ENCODE measurements around the gene HABP4. TPM values are rescaled to one million over a fixed set of nuclear protein-coding genes. Genes with fewer than 3 reads are reported as not detected.

The HABP4 gene
- total RNA-seq, 4 donors from 2014 or later, result 1.9 to 11.3 (median 5.0) TPM

- H3K27ac ChIP-seq, result no peak overlapping the region
- TF ChIP-seq EP300 (IDR thresholded peaks at IDR 0.05; ENCODE audit: low read depth) (no peak), POLR2AphosphoS5 (IDR thresholded peaks at IDR 0.05) (no peak)
- no peaks in the 10 kb centered on the region for H3K4me1 ChIP-seq
- in situ Hi-C loops (cut with MboI; ENCODE audit: low pct_ligation_motif_present in 1 of 4, low pct_unique_long_range_greater_than_20kb in 1 of 4, low sequenced_read_pairs in 3 of 4) (no loop called here), intact Hi-C loops (cut with DNase I; ENCODE audit: low total_unique reads) (no loop called here)
- H3K4me3 ChIP-seq, result no peak overlapping the region
- H3K36me3 ChIP-seq, result peaks cover 0 to 5% (median 0%) of the 10 kb centered on the region in 4 donors
- H3K9me3 ChIP-seq, result no peaks in the 10 kb centered on the region
- 95 to 97% methylated on average over 5 of the region's 5 CpGs for WGBS, 2 donors (ENCODE audit: low coverage in 1 of 2)
- H3K27me3 ChIP-seq, result no peaks in the 10 kb centered on the region
- no peak for DNase-seq
These were observed 17.8 kb downstream of the HABP4 start for GRCh38 chr9:96467784-96468183.

GRCh38 chr9:96476013-96476412, 26.0 kb downstream of the HABP4 start:
- no peak overlapping the region for H3K27ac ChIP-seq
- H3K9me3 ChIP-seq, result no peaks in the 10 kb centered on the region
- intact Hi-C loops (cut with DNase I; ENCODE audit: low total_unique reads) (no loop called here), in situ Hi-C loops (cut with MboI; ENCODE audit: low pct_ligation_motif_present in 1 of 4, low pct_unique_long_range_greater_than_20kb in 1 of 4, low sequenced_read_pairs in 3 of 4) (no loop called here)
- H3K4me1 ChIP-seq, result no peaks in the 10 kb centered on the region
- H3K27me3 ChIP-seq, result no peaks in the 10 kb centered on the region
- no peak overlapping the region for H3K4me3 ChIP-seq
- DNase-seq, result no peak
- no peak for TF ChIP-seq EP300 (IDR thresholded peaks at IDR 0.05; ENCODE audit: low read depth)
- TF ChIP-seq CTCF (IDR thresholded peaks at IDR 0.05), result no peak
- TF ChIP-seq POLR2A (IDR thresholded peaks at IDR 0.05), result no peak
- TF ChIP-seq POLR2AphosphoS5 (IDR thresholded peaks at IDR 0.05), result no peak
- peaks cover 0 to 9% (median 2%) of the 10 kb centered on the region in 4 donors for H3K36me3 ChIP-seq
- 95% methylated on average over 4 of the region's 4 CpGs for WGBS, 2 donors (ENCODE audit: low coverage in 1 of 2)

DNA sequence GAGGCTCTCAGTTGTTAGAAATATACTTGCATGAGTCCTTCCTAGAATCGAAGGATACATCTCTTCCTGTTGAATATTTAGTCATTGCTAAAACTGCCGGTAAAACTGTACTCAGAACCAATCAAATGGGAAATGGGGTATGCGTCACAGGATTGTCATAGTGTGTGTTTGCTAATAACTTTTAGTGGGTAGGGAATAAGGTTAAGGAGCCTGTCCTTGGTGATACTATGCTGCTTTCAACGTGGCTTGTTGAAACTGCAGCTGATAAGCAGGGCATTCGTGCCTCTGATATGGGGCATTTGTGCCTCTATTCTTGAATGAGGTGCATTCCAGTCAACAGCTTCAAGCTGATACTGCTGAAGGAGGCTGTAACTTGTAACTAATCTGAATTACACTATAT, 26.6 kb downstream of the HABP4 start:
- Histone ChIP-seq H3K4me1 (no peaks in the 10 kb centered on the region), H3K9me3 (no peaks in the 10 kb centered on the region), H3K27ac (no peak overlapping the region), H3K4me3 (no peak overlapping the region), H3K27me3 (no peaks in the 10 kb centered on the region), H3K36me3 (peaks cover 0 to 9% (median 2%) of the 10 kb centered on the region in 4 donors)
- no peak for DNase-seq
- TF ChIP-seq CTCF (IDR thresholded peaks at IDR 0.05) (no peak), POLR2A (IDR thresholded peaks at IDR 0.05) (no peak), POLR2AphosphoS5 (IDR thresholded peaks at IDR 0.05) (no peak), EP300 (IDR thresholded peaks at IDR 0.05; ENCODE audit: low read depth) (no peak)
- intact Hi-C loops (cut with DNase I; ENCODE audit: low total_unique reads), result no loop called here
- 70 to 85% methylated on average over 3 to 5 of the region's 5 CpGs for WGBS, 2 donors (ENCODE audit: low coverage in 1 of 2)
- in situ Hi-C loops (cut with MboI; ENCODE audit: low pct_ligation_motif_present in 1 of 4, low pct_unique_long_range_greater_than_20kb in 1 of 4, low sequenced_read_pairs in 3 of 4), result no loop called here

GRCh38 chr9:96478829-96479371, 28.9 kb downstream of the HABP4 start:
- H3K27me3 ChIP-seq, result no peaks in the 10 kb centered on the region
- peaks cover 0 to 9% (median 0%) of the 10 kb centered on the region in 4 donors for H3K36me3 ChIP-seq
- in situ Hi-C loops (cut with MboI; ENCODE audit: low pct_ligation_motif_present in 1 of 4, low pct_unique_long_range_greater_than_20kb in 1 of 4, low sequenced_read_pairs in 3 of 4) (no loop called here), intact Hi-C loops (cut with DNase I; ENCODE audit: low total_unique reads) (no loop called here)
- H3K4me1 ChIP-seq, result peaks cover 0 to 1% (median 0%) of the 10 kb centered on the region in 4 donors
- WGBS, 2 donors (ENCODE audit: low coverage in 1 of 2), result 66 to 68% methylated on average over 4 of the region's 4 CpGs
- TF ChIP-seq POLR2A (IDR thresholded peaks at IDR 0.05) (no peak), CTCF (IDR thresholded peaks at IDR 0.05) (no peak), EP300 (IDR thresholded peaks at IDR 0.05; ENCODE audit: low read depth) (no peak), POLR2AphosphoS5 (IDR thresholded peaks at IDR 0.05) (no peak)
- H3K27ac ChIP-seq, result no peak overlapping the region
- H3K4me3 ChIP-seq, result no peak overlapping the region
- H3K9me3 ChIP-seq, result no peaks in the 10 kb centered on the region
- no peak for DNase-seq

GRCh38 chr9:96480736-96481135, 30.8 kb downstream of the HABP4 start:
- peaks cover 0 to 2% (median under 1%) of the 10 kb centered on the region in 4 donors for H3K4me1 ChIP-seq
- intact Hi-C loops (cut with DNase I; ENCODE audit: low total_unique reads) (no loop called here), in situ Hi-C loops (cut with MboI; ENCODE audit: low pct_ligation_motif_present in 1 of 4, low pct_unique_long_range_greater_than_20kb in 1 of 4, low sequenced_read_pairs in 3 of 4) (no loop called here)
- H3K27me3 ChIP-seq, result no peaks in the 10 kb centered on the region
- H3K36me3 ChIP-seq, result peaks cover 0 to 4% (median 0%) of the 10 kb centered on the region in 4 donors
- TF ChIP-seq POLR2A (IDR thresholded peaks at IDR 0.05), result no peak
- no peak for TF ChIP-seq CTCF (IDR thresholded peaks at IDR 0.05)
- TF ChIP-seq EP300 (IDR thresholded peaks at IDR 0.05; ENCODE audit: low read depth), result no peak
- no peak for TF ChIP-seq POLR2AphosphoS5 (IDR thresholded peaks at IDR 0.05)
- H3K4me3 ChIP-seq, result no peak overlapping the region
- 88 to 97% methylated on average over 2 to 3 of the region's 3 CpGs for WGBS, 2 donors (ENCODE audit: low coverage in 1 of 2)
- no peak for DNase-seq
- no peak overlapping the region for H3K27ac ChIP-seq
- H3K9me3 ChIP-seq, result no peaks in the 10 kb centered on the region

Measured in transverse colon (tissue), 4 donors.